Measurements from ENCODE around the gene SH2D6.
A peak's percentile ranks its signal among the peaks of the same experiment; 100 is the strongest.

SH2D6 gene

GRCh38 chr2:85390941-85391669, 27.4 kb upstream of the SH2D6 start:
- H3K9me3 ChIP-seq (ENCODE audit: control insufficient read depth, insufficient read depth, low read depth, low read length): no peaks in the 10 kb centered on the region
- no peak overlapping the region for H3K4me3 ChIP-seq (ENCODE audit: low read depth, low read length)
- CTCF ChIA-PET: interaction anchor here (0.6 to 4.7 kb wide), 10 partner anchors 8 to 171 kb away, joined by 3 to 62 read pairs (median 5); no protein-coding TSS in a partner anchor
- peak; percentile 69 for TF ChIP-seq GLIS2 (tag by site-specific recombination; IDR thresholded peaks at IDR 0.05)
- TF ChIP-seq GLIS1 (tag by site-specific recombination; IDR thresholded peaks at IDR 0.05): peak; percentile 32
- TF ChIP-seq CTCF (tag by site-specific recombination; IDR thresholded peaks at IDR 0.05): peak; percentile 66
- no peak for TF ChIP-seq KLF9 (tag by site-specific recombination; IDR thresholded peaks at IDR 0.05; ENCODE audit: low read depth)
- TF ChIP-seq ZNF529 (tag by site-specific recombination; IDR thresholded peaks at IDR 0.05; ENCODE audit: insufficient replicate concordance): no peak
- peak; percentile 37 for TF ChIP-seq ZNF654 (tag by site-specific recombination; IDR thresholded peaks at IDR 0.05; ENCODE audit: low read depth)
- POLR2A ChIA-PET: interaction anchor here (1.0 to 2.0 kb wide), 2 partner anchors 149 to 155 kb away, joined by 4 to 6 read pairs; no protein-coding TSS in a partner anchor
- H3K4me1 ChIP-seq (ENCODE audit: control insufficient read depth, insufficient read depth, low read length): no peaks in the 10 kb centered on the region
- H3K27ac ChIP-seq (ENCODE audit: extremely low read depth, low read depth, low read length): no peak overlapping the region
- H3K36me3 ChIP-seq (ENCODE audit: control insufficient read depth in 2 of 2, insufficient read depth in 1 of 2, low read length in 2 of 2): peaks cover 0 to 41% of the 10 kb centered on the region in 2 experiments; a peak in 2 of 3 replicates

GRCh38 chr2:85393836-85394235, 24.7 kb upstream of the SH2D6 start:
- CTCF ChIA-PET: interaction anchor here (0.6 to 2.5 kb wide), 3 partner anchors 9 to 328 kb away, joined by 3 to 11 read pairs (median 3); no protein-coding TSS in a partner anchor
- TF ChIP-seq PBX3 (CRISPR knock-in tag; IDR thresholded peaks at IDR 0.05): no peak
- TF ChIP-seq ZNF140 (tag by site-specific recombination; IDR thresholded peaks at IDR 0.05): no peak
- TF ChIP-seq ZIC2 (tag by site-specific recombination; IDR thresholded peaks at IDR 0.05): no peak
- no peak for TF ChIP-seq ZNF624 (tag by site-specific recombination; IDR thresholded peaks at IDR 0.05)
- TF ChIP-seq ZNF549 (tag by site-specific recombination; IDR thresholded peaks at IDR 0.05): no peak
- TF ChIP-seq ZBTB11 (tag by site-specific recombination; conservative IDR thresholded peaks at IDR 0.05; ENCODE audit: low read depth): no peak
- TF ChIP-seq ZNF214 (tag by site-specific recombination; IDR thresholded peaks at IDR 0.05; ENCODE audit: borderline replicate concordance): no peak
- TF ChIP-seq HIC1 (tag by site-specific recombination; IDR thresholded peaks at IDR 0.05): no peak
- TF ChIP-seq OVOL3 (tag by site-specific recombination; IDR thresholded peaks at IDR 0.05): no peak
- no peak for TF ChIP-seq ZNF677 (tag by site-specific recombination; IDR thresholded peaks at IDR 0.05)
- TF ChIP-seq ZNF580 (tag by site-specific recombination; IDR thresholded peaks at IDR 0.05): no peak
- TF ChIP-seq ZNF2 (tag by site-specific recombination; IDR thresholded peaks at IDR 0.05): no peak
- TF ChIP-seq ZNF157 (tag by site-specific recombination; IDR thresholded peaks at IDR 0.05): no peak
- no peak for TF ChIP-seq ZNF513 (tag by site-specific recombination; IDR thresholded peaks at IDR 0.05)
- no peak for TF ChIP-seq REPIN1 (tag by site-specific recombination; IDR thresholded peaks at IDR 0.05; ENCODE audit: low read depth)
- TF ChIP-seq FEZF1 (tag by site-specific recombination; IDR thresholded peaks at IDR 0.05): no peak
- no peak for TF ChIP-seq ZNF843 (tag by site-specific recombination; IDR thresholded peaks at IDR 0.05)
- no peak for TF ChIP-seq ZNF660 (tag by site-specific recombination; IDR thresholded peaks at IDR 0.05)

More at GRCh38 chr2:85393836-85394235, 24.7 kb upstream of the SH2D6 start:
- Histone ChIP-seq H3K27ac (ENCODE audit: extremely low read depth, low read depth, low read length) (no peak overlapping the region), H3K36me3 (ENCODE audit: control insufficient read depth in 2 of 2, insufficient read depth in 1 of 2, low read length in 2 of 2) (peaks cover 0 to 25% of the 10 kb centered on the region in 2 experiments; a peak in 1 of 3 replicates), H3K4me1 (ENCODE audit: control insufficient read depth, insufficient read depth, low read length) (no peaks in the 10 kb centered on the region), H3K9me3 (ENCODE audit: control insufficient read depth, insufficient read depth, low read depth, low read length) (no peaks in the 10 kb centered on the region), H3K4me3 (ENCODE audit: low read depth, low read length) (no peak overlapping the region)
- POLR2A ChIA-PET: interaction anchor here (1.4 to 2.1 kb wide), 3 partner anchors 39 to 156 kb away, joined by 3 to 11 read pairs (median 4); partner anchors contain the start of genes ELMOD3, MAT2A and RETSAT

Data from HEK293 (cell line).